Osteocyte (in vitro differentiated cells): Measurements from ENCODE around the gene ASNSD1. TPM values are rescaled to one million over a fixed set of nuclear protein-coding genes. Genes with fewer than 3 reads are reported as not detected.

Experiments used
- DNase-seq: peaks from one replicate; pipeline ENCODE4 v3.0.0; 2021; ENCODE audit warnings: mixed read lengths; ENCODE audit not compliant: unreplicated experiment; ENCODE audit errors: extremely low spot score
- H3K27ac Mint-ChIP-seq: one replicate; pipeline ENCODE4 v1.8.0; 2021; ENCODE audit warnings: mild to moderate bottlenecking, mixed read lengths; ENCODE audit not compliant: unreplicated experiment
- H3K27me3 Mint-ChIP-seq: one replicate; pipeline ENCODE4 v1.8.0; 2021; ENCODE audit warnings: mixed read lengths; ENCODE audit not compliant: unreplicated experiment
- H3K36me3 Mint-ChIP-seq: one replicate; pipeline ENCODE4 v1.8.0; 2021; ENCODE audit warnings: mixed read lengths; ENCODE audit not compliant: unreplicated experiment
- H3K4me1 Mint-ChIP-seq: one replicate; pipeline ENCODE4 v1.8.0; 2021; ENCODE audit warnings: mixed read lengths; ENCODE audit not compliant: unreplicated experiment
- H3K4me3 Mint-ChIP-seq: one replicate; pipeline ENCODE4 v1.8.0; 2021; ENCODE audit warnings: mild to moderate bottlenecking, moderate library complexity, mixed read lengths; ENCODE audit not compliant: unreplicated experiment
- H3K9me3 Mint-ChIP-seq: one replicate; pipeline ENCODE4 v1.8.0; 2021; ENCODE audit warnings: mixed read lengths; ENCODE audit not compliant: unreplicated experiment
- total RNA-seq: library from RNA; stranded (reverse); gene quantifications from 2 replicates; pipeline ENCODE4 v1.2.1, GENCODE V29; 2021
- TF ChIP-seq, protein P1 (sequence below): fragments of 200-600 bp; sonication (generic); IDR thresholded peaks from 2 replicates; pipeline ENCODE4 v1.5.0; 2021; ENCODE audit warnings: antibody characterized with exemption, mild to moderate bottlenecking, moderate library complexity

The ASNSD1 gene
- total RNA-seq, 1 donor from 2014 or later = 46.0 TPM

DNA sequence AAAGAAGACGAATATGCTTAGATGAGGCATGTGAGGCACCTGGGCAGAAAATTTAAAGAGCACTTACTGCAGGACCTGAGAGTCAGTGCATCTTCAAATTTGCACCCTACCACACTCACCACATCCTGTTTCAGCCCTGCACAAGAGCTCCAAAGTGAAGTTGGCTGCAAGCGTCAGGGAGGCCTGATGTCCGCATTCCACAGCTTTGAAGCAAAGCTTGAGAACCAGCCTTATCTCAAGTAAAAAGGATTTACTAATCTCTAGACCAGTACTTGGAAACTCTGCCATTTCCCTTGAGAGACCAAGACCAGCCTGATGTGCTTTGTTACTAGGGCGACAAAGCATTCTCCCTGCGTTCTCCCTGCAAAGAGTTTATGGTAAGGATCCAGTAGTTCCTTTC lies 3.4 kb upstream of the ASNSD1 start:
- Mint-ChIP-seq H3K27ac (no peak overlapping the region), H3K27me3 (peaks cover 8% of the 10 kb centered on the region), H3K4me3 (no peak overlapping the region), H3K36me3 (no peaks in the 10 kb centered on the region), H3K4me1 (peaks cover 3% of the 10 kb centered on the region), H3K9me3 (no peaks in the 10 kb centered on the region)
- TF ChIP-seq, protein P1, sequence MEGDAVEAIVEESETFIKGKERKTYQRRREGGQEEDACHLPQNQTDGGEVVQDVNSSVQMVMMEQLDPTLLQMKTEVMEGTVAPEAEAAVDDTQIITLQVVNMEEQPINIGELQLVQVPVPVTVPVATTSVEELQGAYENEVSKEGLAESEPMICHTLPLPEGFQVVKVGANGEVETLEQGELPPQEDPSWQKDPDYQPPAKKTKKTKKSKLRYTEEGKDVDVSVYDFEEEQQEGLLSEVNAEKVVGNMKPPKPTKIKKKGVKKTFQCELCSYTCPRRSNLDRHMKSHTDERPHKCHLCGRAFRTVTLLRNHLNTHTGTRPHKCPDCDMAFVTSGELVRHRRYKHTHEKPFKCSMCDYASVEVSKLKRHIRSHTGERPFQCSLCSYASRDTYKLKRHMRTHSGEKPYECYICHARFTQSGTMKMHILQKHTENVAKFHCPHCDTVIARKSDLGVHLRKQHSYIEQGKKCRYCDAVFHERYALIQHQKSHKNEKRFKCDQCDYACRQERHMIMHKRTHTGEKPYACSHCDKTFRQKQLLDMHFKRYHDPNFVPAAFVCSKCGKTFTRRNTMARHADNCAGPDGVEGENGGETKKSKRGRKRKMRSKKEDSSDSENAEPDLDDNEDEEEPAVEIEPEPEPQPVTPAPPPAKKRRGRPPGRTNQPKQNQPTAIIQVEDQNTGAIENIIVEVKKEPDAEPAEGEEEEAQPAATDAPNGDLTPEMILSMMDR = no peak
- DNase-seq = no peak

DNA sequence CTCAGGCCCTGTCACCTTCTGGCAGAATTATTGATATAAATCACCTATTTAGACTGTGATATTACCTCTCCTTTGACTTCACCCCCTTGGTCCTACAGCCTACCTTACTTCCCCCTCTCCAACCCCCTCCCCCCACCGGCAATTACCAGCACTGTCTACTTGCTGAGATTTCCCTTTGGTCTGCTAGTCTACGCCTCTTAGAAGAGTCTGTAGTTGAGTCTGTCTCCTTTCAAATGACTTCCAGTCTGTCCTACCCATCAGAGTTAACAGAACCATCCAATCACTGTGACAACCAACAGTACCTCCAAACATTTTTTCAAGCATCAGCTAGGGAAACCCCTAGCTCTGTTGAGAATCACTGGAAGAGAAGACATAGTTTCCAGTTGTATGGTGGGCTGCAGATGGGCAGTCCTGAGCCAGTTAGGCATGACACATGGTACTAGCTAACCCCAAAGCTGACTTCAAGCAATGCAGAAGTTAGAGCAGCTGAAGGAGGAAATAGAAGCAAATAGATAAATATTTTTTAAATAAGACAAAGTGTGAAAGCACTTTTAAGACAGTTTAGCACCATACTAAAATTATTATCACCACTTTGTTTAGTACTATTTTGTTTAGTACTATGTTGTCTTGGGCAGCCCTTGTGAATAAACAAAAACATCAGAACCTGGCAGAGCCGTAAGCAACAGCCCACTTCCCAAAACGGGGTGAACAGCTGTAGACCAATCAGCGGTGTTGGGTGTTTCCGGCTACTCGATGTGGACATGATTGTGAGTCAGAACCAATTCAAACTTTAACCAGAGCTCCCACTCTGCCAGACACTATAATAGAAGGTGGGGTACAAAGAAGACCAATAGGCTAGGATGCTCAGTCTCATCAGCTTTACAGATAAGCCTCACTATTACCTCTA lies 2.7 kb upstream of the ASNSD1 start:
- no peaks in the 10 kb centered on the region for H3K36me3 Mint-ChIP-seq
- peaks cover 8% of the 10 kb centered on the region for H3K27me3 Mint-ChIP-seq
- H3K4me3 Mint-ChIP-seq = no peak overlapping the region
- peaks cover 6% of the 10 kb centered on the region for H3K4me1 Mint-ChIP-seq
- TF ChIP-seq, protein P1 = no peak
- DNase-seq = no peak
- H3K9me3 Mint-ChIP-seq = no peaks in the 10 kb centered on the region
- H3K27ac Mint-ChIP-seq = no peak overlapping the region

DNA sequence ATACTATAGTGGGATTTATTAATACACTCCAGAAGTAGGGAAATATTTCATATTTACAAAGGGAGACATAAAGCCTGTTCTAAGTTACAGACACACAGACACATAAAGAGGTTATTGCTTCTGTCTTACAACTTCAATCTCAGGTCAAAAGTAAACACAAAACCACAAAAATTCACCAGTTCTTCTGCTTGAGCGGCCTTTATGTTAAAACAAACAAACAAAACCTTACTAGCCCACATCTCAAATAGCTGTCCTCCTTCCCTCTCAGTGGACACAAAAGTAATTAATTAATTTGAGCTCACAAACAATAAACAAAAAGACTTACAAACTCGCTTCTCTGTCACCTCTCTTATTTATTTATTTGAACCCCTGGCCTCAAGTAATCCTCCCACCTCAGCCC lies 1.5 kb upstream of the ASNSD1 start:
- DNase-seq = no peak
- H3K36me3 Mint-ChIP-seq = no peaks in the 10 kb centered on the region

DNA sequence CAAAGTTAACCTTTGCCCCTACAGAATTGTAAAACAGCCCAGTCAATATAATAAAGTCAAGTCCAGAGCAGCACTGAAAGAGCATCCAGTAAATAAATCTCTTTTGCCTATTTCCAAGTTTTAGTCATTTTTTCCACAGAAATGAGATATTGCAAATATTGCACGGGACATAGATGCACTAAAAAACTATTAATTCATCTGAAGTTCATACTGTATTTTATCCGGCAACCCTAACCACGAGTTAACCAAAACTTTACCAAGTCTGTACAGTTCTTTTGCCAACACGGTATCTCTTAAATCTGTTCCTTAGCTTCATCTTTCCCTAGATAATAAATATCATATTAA lies 484 bp upstream of the ASNSD1 start:
- H3K9me3 Mint-ChIP-seq = no peaks in the 10 kb centered on the region
- peaks cover 12% of the 10 kb centered on the region for H3K4me1 Mint-ChIP-seq
- TF ChIP-seq, protein P1 = no peak
- H3K36me3 Mint-ChIP-seq = peaks cover under 1% of the 10 kb centered on the region
- no peak for DNase-seq
- H3K27ac Mint-ChIP-seq = no peak overlapping the region
- no peak overlapping the region for H3K4me3 Mint-ChIP-seq
- H3K27me3 Mint-ChIP-seq = peaks cover 8% of the 10 kb centered on the region

More for the DNA sequence above, 1.5 kb upstream of the ASNSD1 start:
- Mint-ChIP-seq H3K27me3 (peaks cover 8% of the 10 kb centered on the region), H3K27ac (no peak overlapping the region), H3K4me1 (peaks cover 12% of the 10 kb centered on the region), H3K9me3 (no peaks in the 10 kb centered on the region), H3K4me3 (no peak overlapping the region)
- TF ChIP-seq, protein P1 = no peak

DNA sequence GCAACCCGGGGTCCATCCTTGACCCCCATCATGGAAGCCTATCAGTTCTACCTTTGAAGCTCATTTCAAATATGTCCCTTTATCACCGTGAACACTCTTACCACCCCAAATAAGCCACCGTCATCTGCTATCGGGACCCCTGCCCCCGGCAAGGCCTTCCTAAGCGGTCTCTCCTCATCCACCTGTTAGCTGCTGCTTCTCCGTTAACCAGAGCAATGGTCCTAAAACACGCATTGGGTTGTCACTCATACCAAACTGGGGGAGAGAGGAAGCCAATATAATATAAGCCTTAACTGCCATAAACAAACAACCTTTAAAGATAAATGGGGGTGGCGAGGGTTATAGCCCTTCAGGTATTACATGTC lies 680 bp downstream of the ASNSD1 start:
- DNase-seq = no peak
- Mint-ChIP-seq H3K36me3 (peaks cover 9% of the 10 kb centered on the region), H3K9me3 (no peaks in the 10 kb centered on the region), H3K27me3 (peaks cover 6% of the 10 kb centered on the region), H3K27ac (no peak overlapping the region), H3K4me1 (peaks cover 12% of the 10 kb centered on the region), H3K4me3 (no peak overlapping the region)
- TF ChIP-seq, protein P1 = no peak
